Stimulated activated CD8-positive, alpha-beta memory T cell treated with anti-CD3 and anti-CD28 coated beads, Interleukin-15, amount 100 ng/mL, for 48 hours (primary cell): ENCODE measurements around the gene ZNF862.

Experiments used
- DNase-seq, 2 donors: peaks; one replicate each; pipeline ENCODE4 v3.0.0-alpha.2; 2020; ENCODE audit warnings: low read depth in 2 of 2

ZNF862 gene

GRCh38 chr7:149845257-149845980 lies 7.2 kb downstream of the ZNF862 start:
- no peak for DNase-seq

GRCh38 chr7:149846021-149846420 lies 7.8 kb downstream of the ZNF862 start:
- DNase-seq = no peak

GRCh38 chr7:149846436-149847046 lies 8.4 kb downstream of the ZNF862 start:
- no peak for DNase-seq

- DNase-seq = no peak
These were observed 11.0 kb downstream of the ZNF862 start for GRCh38 chr7:149849174-149849573.

GRCh38 chr7:149850007-149850594 lies 11.9 kb downstream of the ZNF862 start:
- no peak for DNase-seq

GRCh38 chr7:149850716-149851115 lies 12.5 kb downstream of the ZNF862 start:
- DNase-seq = no peak

- no peak for DNase-seq
These were observed 13.3 kb downstream of the ZNF862 start for GRCh38 chr7:149851449-149851848.

- DNase-seq = no peak
These were observed 15.0 kb downstream of the ZNF862 start for GRCh38 chr7:149853157-149853556.

GRCh38 chr7:149854611-149855360 lies 16.6 kb downstream of the ZNF862 start:
- DNase-seq = no peak

- no peak for DNase-seq
These were observed 17.5 kb downstream of the ZNF862 start for GRCh38 chr7:149855361-149856305.

- DNase-seq = no peak
These were observed 18.4 kb downstream of the ZNF862 start for GRCh38 chr7:149856583-149856982.

- no peak for DNase-seq
These were observed 21.2 kb downstream of the ZNF862 start for GRCh38 chr7:149859369-149859768.

- no peak for DNase-seq
These were observed 21.7 kb downstream of the ZNF862 start for GRCh38 chr7:149859876-149860275.

GRCh38 chr7:149860821-149861727 lies 22.9 kb downstream of the ZNF862 start:
- DNase-seq = no peak

- DNase-seq = no peak
These were observed 23.5 kb downstream of the ZNF862 start for GRCh38 chr7:149861728-149862045.

- DNase-seq = no peak
These were observed 24.0 kb downstream of the ZNF862 start for GRCh38 chr7:149862156-149862555.

- DNase-seq = no peak
These were observed 25.3 kb downstream of the ZNF862 start for GRCh38 chr7:149863500-149863899.

GRCh38 chr7:149864023-149864422 lies 25.8 kb downstream of the ZNF862 start:
- no peak for DNase-seq

- DNase-seq = no peak
These were observed 26.6 kb downstream of the ZNF862 start for GRCh38 chr7:149864751-149865150.

- peak in 1 of 2 donors; percentile 30 for DNase-seq
These were observed 27.3 kb downstream of the ZNF862 start for GRCh38 chr7:149865437-149865836.
